Measurements from ENCODE around the gene DZIP3. TPM values are rescaled to one million over a fixed set of nuclear protein-coding genes. Genes with fewer than 3 reads are reported as not detected.

Gene DZIP3
- total and polyA plus RNA-seq, 7 donors, result 2.5 to 20.8 (median 7.6) TPM

Other genes starting within 250 kb of the DZIP3 start
- under 1 TPM; 0.08 to 0.67 (median 0.20) TPM for gene MYH15, start 79.1 kb upstream of the DZIP3 start, total RNA-seq
- gene MYH15, start 79.1 kb upstream of the DZIP3 start, polyA plus RNA-seq, result under 1 TPM; 0.01 to 0.08 (median 0.06) TPM
- gene CIP2A, start 284 bp upstream of the DZIP3 start, total RNA-seq, result 1 to 10 TPM in 1 of 4 donors, under 1 TPM in 3; 0.62 to 1.1 (median 0.90) TPM
- 1 to 10 TPM in 1 of 3 donors, under 1 TPM in 2; 0.31 to 1.7 (median 0.95) TPM for gene CIP2A, start 284 bp upstream of the DZIP3 start, polyA plus RNA-seq
- gene RETNLB, start 167.7 kb downstream of the DZIP3 start, total RNA-seq, result not detected
- not detected for gene RETNLB, start 167.7 kb downstream of the DZIP3 start, polyA plus RNA-seq
- gene TRAT1, start 233.1 kb downstream of the DZIP3 start, total RNA-seq, result under 1 TPM in 2 of 4 donors, not detected in 2; 0.14 to 0.15 TPM
- under 1 TPM in 1 of 3 donors, not detected in 2; 0.03 TPM for gene TRAT1, start 233.1 kb downstream of the DZIP3 start, polyA plus RNA-seq